AG04449 (cell line): Measurements from ENCODE around the gene KRTAP4-9.
"Not testable (repeated sequence)": the region's sequence is repeated elsewhere in the genome, so short reads cannot be mapped to it uniquely, and the experiment has no call there.

ENCODE experiments used
- CTCF ChIA-PET: fragments of 350-600 bp; formaldehyde crosslinking; extraction: SDS; loops from one replicate; lab custom pipeline; 2021; ENCODE audit warnings: antibody characterized with exemption; lab: Yijun Ruan, JAX
- POLR2A ChIA-PET: fragments of 400-600, 350-600 bp; formaldehyde crosslinking; extraction: SDS; loops from one replicate; lab custom pipeline; 2020; ENCODE audit warnings: antibody characterized with exemption, inconsistent platforms; lab: Yijun Ruan, JAX
- DNase-seq: peaks from one replicate; pipeline ENCODE4 v3.0.0-alpha.2; 2010; ENCODE audit warnings: low read depth, low spot score
- H3K4me3 ChIP-seq: 2 replicates; pipeline ENCODE4 v1.5.1; 2011; ENCODE audit warnings: low read depth, mild to moderate bottlenecking, control low read depth, low read length
- TF ChIP-seq, protein P1 (sequence below): IDR thresholded peaks from one replicate; pipeline ENCODE4 v1.5.1; 2011; ENCODE audit warnings: mild to moderate bottlenecking, moderate library complexity, low read length, control low read depth, inconsistent platforms; ENCODE audit not compliant: insufficient read depth; ENCODE audit errors: missing control alignments

Gene KRTAP4-9

GRCh38 chr17:41096055-41096454, 9.1 kb upstream of the KRTAP4-9 start:
- ChIA-PET CTCF (no interaction called here), POLR2A (no interaction called here)
- TF ChIP-seq, protein P1, sequence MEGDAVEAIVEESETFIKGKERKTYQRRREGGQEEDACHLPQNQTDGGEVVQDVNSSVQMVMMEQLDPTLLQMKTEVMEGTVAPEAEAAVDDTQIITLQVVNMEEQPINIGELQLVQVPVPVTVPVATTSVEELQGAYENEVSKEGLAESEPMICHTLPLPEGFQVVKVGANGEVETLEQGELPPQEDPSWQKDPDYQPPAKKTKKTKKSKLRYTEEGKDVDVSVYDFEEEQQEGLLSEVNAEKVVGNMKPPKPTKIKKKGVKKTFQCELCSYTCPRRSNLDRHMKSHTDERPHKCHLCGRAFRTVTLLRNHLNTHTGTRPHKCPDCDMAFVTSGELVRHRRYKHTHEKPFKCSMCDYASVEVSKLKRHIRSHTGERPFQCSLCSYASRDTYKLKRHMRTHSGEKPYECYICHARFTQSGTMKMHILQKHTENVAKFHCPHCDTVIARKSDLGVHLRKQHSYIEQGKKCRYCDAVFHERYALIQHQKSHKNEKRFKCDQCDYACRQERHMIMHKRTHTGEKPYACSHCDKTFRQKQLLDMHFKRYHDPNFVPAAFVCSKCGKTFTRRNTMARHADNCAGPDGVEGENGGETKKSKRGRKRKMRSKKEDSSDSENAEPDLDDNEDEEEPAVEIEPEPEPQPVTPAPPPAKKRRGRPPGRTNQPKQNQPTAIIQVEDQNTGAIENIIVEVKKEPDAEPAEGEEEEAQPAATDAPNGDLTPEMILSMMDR, result no peak
- DNase-seq, result no peak
- H3K4me3 ChIP-seq, result no peak overlapping the region

DNA sequence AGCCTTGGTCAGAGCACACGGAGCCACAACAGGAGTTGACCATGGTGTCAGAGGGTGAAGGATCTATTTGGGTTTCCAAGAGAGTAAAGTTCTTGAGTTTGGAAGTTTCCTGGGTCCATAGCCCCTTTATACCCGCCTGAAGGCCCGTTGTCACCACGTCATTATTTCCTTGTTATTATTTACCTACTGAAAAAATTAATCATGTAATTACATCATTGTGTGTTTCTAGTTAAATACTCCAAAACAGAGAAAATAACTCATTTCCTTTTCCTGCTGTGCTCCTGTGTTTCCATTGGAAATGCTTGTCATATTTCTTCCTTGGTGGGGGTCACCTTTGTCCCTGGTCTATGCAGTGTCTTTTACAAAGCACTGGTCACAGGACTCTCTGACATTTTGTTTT, 7.1 kb upstream of the KRTAP4-9 start, which contains the start of gene KRTAP4-8:
KRTAP4-8 (minus strand) TSS at position 101 of the 400 bp plus-strand sequence; CDS start at position 43, 58 bp downstream.
- CTCF ChIA-PET, result no interaction called here
- TF ChIP-seq, protein P1, result no peak
- no peak within 1 kb of the TSS for H3K4me3 ChIP-seq
- POLR2A ChIA-PET, result no interaction called here
- no peak for DNase-seq

DNA sequence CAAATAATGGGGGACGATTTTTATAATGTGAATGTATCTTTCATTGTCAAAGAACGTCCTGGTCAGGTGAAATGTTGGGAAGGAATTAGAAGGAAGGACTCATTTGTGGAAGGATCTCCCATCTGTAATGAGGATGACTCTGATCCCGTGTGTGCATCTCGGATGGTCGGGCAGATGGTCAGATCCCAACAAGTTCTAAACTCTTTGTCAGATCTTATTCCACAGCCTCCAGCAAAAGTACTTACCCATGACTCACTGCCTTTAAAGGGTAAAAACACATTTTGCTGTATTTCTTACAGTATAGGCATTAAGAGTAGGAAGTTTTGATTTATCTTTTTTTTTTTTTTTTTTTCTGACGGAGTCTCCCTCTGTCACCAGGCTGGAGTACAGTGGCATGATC, 6.7 kb upstream of the KRTAP4-9 start:
- TF ChIP-seq, protein P1, result no peak
- H3K4me3 ChIP-seq, result no peak overlapping the region
- CTCF ChIA-PET, result no interaction called here
- POLR2A ChIA-PET, result no interaction called here
- DNase-seq, result no peak

GRCh38 chr17:41099682-41100480, 5.3 kb upstream of the KRTAP4-9 start:
- POLR2A ChIA-PET, DNase-seq, CTCF ChIA-PET, H3K4me3 ChIP-seq: not testable (repeated sequence)

GRCh38 chr17:41101586-41102259, 3.5 kb upstream of the KRTAP4-9 start, which contains the start of gene KRTAP4-16:
Gene KRTAP4-16 (minus strand): TSS chr17:41102209. CDS start chr17:41102209, 0 bp downstream.
- ChIA-PET CTCF (no interaction called here), POLR2A (no interaction called here)
- TF ChIP-seq, protein P1, result no peak
- no peak for DNase-seq
- peak within 1 kb of the TSS; percentile 33 for H3K4me3 ChIP-seq

DNA sequence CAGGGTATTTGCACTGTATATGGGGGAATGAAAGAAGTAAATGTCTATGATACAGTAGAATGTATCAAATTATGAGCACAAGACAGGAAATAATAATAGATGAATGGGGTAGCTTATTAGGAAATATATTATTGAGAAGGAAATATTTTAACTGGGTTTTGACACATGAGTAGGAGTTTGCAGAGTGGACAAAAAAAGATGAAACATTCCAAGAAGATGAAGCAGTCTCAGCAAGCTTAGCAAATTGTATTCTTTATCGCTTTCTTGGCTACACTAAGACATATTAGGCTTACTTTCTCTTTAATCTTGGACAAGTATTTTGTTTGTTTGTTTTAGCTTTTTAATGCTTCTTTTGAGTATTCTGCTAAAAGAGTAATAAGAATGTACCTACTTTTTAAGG, 1.3 kb upstream of the KRTAP4-9 start:
- CTCF ChIA-PET, result interaction anchor here (1.0 kb wide), 1 partner anchor 445 kb away, joined by 3 read pairs; no protein-coding TSS in a partner anchor
- TF ChIP-seq, protein P1, result no peak

GRCh38 chr17:41104386-41105038, 677 bp upstream of the KRTAP4-9 start:
- POLR2A ChIA-PET, H3K4me3 ChIP-seq, DNase-seq: not testable (repeated sequence)
- CTCF ChIA-PET, result interaction anchor here (1.0 to 2.0 kb wide), 2 partner anchors 195 to 445 kb away, joined by 3 to 5 read pairs; no protein-coding TSS in a partner anchor

More for the DNA sequence above, 1.3 kb upstream of the KRTAP4-9 start:
- no peak for DNase-seq
- H3K4me3 ChIP-seq, result no peak overlapping the region
- POLR2A ChIA-PET, result interaction anchor here (0.7 kb wide), 1 partner anchor 9 kb away, joined by 3 read pairs; no protein-coding TSS in a partner anchor
